G401.6 (cell line): ENCODE measurements around the gene DEXI.
"Not testable (repeated sequence)": the region's sequence is repeated elsewhere in the genome, so short reads cannot be mapped to it uniquely, and the experiment has no call there.

Experiments used
- FAIRE-seq: peaks from 2 replicates; lab custom pipeline; 2012; peaks lifted over from hg19 to GRCh38; lab: Jason Lieb, UNC

DEXI gene

GRCh38 chr16:10968498-10968897 is 26.2 kb upstream of the DEXI start:
- FAIRE-seq = no peak

DNA sequence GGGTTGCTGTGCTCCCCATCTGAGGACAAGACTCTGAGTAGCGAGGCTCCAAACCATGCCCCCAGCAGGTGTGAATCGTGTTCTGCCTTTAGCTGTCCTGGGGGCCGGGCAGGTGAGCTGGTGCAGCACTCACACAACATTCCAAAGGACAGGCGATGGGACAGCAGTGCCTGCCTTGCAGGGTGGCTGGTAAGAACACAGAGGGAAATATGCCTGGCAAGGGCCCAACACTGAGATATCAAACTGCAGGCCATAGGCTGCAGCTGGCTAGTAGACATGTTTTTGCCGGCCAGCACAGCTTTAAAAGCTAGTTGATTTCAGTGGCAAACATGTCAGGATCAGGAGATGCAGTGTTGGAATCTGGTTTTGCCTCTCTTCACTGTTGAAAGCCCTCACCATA is 25.7 kb upstream of the DEXI start:
- no peak for FAIRE-seq

DNA sequence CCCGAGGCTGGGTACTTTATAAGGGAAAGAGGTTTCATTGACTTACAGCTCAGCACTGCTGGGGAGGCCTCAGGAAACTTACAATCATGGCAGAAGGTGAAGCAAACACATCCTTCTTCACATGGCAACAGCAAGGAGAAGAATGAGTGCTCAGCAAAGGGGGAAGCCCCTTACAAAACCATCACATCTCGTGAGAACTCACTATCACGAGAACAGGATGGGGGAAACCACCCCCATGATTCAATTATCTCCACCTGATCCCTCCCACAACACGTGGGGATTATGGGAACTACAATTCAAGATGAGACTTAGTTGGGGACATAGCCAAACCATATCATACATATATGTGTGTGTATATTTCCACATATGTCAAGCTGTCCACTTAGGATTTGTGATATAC is 24.3 kb upstream of the DEXI start:
- FAIRE-seq = not testable (repeated sequence)

GRCh38 chr16:10966129-10966528 is 23.9 kb upstream of the DEXI start:
- FAIRE-seq = no peak

DNA sequence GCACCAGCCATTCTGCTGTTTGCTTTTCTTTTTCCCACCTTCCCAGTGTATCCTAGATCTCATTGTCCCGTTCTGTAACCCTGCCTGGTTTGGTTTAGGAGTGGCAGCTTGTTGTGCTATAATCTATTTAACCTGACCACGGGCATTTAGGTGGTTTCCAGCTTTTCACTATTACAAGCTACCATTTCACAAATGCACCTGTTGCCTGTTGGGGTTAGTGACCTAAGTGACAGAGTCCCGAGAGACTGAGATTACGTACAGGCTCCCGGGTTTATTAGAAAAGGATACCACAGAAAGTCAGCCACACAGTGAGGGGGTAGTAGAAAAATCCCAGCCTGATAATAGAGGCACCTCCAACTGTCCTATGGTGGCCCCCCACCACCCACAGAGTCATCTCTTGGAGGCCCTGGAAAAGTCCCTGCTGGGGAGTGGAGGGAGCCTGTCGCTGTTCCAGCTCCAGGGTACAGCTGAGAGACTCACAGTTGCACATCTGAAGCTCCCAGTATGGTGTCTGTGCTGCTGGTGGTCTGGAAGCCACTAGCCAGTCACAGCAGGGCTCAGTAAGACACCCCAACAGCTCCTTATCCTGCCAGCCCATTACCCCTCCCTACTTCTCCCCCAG is 23.3 kb upstream of the DEXI start:
- no peak for FAIRE-seq

DNA sequence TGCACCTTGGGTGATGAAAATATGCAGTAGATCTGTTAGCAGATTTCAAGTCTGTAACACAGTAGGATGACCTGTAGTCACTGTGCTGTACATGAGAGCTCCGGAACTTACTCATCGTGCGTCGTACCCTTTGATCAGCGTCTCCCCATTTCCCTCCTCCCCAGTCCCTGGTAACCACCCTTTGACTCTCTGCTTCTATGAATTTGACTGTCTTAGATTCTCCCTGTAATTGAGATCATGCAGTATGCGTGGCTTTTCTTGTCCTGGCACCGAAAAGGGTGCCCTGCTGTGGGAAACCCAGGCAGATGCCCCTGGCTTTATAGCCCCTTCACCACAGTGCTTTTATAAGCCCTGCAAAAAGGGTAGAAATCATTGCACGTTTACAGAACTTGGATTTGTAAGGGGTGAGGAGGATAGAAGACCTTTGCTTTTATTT is 22.6 kb upstream of the DEXI start:
- FAIRE-seq = no peak

- FAIRE-seq = no peak
Measured at GRCh38 chr16:10964039-10964890, 22.0 kb upstream of the DEXI start.

GRCh38 chr16:10961231-10961630 is 19.0 kb upstream of the DEXI start:
- no peak for FAIRE-seq

DNA sequence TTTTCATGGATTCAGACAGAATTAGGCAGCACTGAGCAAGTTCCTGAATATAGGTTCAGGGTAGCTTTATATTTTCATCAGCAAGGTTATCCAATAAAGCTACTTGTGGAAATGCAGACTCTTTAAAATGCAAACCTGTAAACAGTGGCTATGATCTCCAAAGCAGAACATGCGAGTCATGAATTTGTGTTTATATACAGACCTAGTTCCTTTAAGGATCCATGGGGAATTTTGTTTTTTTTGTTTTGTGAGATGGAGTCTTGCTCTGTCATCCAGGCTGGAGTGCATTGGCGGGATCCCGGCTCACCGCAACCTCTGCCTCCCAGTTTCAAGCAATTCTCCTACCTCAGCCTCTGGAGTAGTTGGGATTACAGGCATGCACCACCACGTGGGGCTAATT is 16.9 kb upstream of the DEXI start:
- no peak for FAIRE-seq

- no peak for FAIRE-seq
Measured at GRCh38 chr16:10957771-10958482, 15.7 kb upstream of the DEXI start.

DNA sequence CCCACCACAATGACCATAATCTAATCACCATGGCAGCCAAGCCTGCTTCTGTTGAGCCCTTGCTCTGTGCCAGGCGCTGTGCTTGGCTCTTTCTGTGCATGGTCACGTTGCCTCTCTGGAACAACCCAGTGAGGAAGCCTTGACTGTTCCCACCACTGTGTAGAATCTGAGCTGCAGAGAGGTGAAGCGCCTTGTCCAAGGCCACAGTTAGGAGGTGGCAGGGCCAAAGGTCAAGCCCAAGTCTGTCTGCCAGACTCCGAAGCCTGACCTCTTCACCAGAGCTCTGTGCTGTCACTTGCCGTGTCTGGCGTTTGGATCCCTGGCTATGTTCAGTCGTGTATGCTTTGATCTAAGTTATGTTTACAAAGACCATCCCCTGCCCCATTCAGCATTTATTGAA is 12.6 kb upstream of the DEXI start:
- FAIRE-seq = no peak

- no peak for FAIRE-seq
Measured at GRCh38 chr16:10951026-10951425, 8.8 kb upstream of the DEXI start.

- no peak for FAIRE-seq
Measured at GRCh38 chr16:10950393-10950792, 8.1 kb upstream of the DEXI start.

- FAIRE-seq = peak; percentile 17
Measured at GRCh38 chr16:10949424-10949970, 7.2 kb upstream of the DEXI start.

DNA sequence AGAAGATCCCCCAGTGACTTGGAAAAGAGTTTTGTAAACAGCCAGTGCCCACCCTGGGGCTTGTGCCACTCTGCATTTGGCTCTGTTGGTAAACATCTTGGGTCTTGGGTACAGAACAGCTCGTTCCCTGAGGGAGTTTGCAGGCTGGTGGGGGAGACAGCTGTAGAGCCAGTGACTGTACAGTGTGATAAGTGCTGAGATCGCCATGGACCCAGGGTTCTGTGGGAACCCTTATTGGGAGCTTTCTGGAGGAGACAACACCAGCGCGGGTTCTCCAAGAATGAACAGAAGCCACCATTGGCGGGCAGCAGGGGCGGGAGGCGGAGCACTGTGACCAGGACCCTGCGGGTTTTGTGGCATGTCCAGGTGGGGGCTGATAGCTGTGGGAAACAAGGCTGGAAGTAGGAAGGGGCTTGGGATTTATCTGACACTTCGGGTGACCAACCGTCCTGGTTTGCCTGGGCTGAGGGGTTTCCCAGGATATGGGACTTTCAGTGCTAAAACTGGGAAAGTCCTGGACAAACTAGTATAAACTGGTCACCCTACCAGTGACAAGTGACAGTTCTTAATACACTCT is 5.0 kb upstream of the DEXI start:
- FAIRE-seq = no peak

DNA sequence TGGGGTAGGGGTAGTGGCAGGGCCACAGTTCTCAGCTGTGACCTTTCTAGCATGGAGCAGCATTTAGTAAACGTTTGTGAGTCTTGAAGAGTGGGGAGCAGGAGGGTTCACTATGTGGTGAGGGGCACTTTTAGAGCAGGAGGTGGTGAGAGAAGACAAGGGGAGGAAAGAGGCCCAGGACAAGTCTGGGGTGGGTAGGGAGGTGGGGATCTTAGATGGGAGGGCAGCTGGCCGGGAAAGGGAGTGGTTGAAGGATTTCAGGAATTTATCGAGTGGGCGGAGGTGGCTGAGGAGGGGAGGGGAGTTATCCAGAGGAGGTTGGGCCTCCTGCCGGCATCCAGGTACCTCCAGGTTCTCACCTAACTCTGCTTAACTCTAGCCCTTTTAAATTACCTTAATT is 4.0 kb upstream of the DEXI start:
- FAIRE-seq = no peak

- no peak for FAIRE-seq
Measured at GRCh38 chr16:10945065-10945787, 3.0 kb upstream of the DEXI start.

DNA sequence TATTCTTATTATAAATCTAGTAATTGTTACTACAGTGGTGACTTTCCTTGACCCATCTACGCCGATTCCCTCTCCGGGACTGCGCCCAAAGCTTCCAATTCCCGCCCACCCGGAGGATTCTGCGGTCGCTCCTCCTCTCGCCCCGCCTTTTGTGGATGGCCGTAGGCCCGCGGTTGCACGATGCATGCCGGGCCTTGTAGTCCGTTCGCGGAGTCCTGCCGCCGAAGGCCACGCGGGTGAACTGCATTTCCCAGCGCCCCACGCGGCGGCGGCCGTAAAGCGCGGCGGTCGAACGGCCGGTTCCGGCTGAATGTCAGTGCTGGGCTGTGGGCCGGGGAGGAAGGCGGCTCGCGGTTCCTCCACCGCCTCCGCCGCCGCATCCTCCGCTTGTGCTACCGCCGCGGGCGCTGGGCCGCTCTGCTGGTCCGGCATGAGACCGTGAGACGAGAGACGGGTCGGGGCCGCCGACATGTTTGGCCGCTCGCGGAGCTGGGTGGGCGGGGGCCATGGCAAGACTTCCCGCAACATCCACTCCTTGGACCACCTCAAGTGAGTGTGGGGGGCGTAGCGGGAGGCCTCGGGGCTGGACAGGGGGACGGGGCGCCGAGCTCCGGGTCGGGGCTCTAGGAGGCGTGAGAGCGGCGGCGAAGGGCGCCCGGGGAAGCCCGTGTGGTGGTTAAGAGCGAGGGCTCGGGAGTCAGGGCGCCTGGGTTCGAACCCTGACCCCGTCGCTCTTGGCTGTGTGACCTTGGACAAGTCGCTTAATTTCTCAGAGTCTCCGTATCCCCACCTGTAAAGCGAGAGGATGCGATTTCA is 2.2 kb upstream of the DEXI start, which contains the start of gene CLEC16A:
Gene CLEC16A (plus strand): TSS at position 316 of the 816 bp plus-strand sequence. CDS start 154 bp downstream, at position 470.
- FAIRE-seq = peak; percentile 94

- FAIRE-seq = no peak
Measured at GRCh38 chr16:10943064-10943353, 741 bp upstream of the DEXI start.

DNA sequence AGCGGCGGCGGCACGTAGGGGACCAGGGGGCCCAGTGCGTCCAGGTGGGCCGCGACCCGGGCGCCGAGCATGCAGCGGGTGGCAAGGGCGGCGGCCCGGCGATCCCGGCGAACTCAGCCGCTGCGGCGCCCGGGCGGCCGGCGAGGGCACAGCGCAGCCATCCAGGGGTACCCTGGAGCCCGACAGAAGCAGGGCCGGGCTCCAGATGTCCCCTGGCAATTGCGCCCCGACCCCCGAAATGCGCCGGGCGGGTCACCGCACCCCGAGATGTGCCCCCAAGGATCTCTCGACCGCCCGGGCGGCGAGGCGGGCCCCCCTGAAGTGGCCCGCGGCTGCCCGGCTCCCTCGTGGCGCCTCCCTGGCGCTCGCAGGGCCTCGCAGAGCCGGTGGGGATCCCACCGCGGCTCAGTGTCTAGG is 325 bp downstream of the DEXI start:
- not testable (repeated sequence) for FAIRE-seq
